ENCODE data around the gene RNF167.

RNF167 gene

DNA sequence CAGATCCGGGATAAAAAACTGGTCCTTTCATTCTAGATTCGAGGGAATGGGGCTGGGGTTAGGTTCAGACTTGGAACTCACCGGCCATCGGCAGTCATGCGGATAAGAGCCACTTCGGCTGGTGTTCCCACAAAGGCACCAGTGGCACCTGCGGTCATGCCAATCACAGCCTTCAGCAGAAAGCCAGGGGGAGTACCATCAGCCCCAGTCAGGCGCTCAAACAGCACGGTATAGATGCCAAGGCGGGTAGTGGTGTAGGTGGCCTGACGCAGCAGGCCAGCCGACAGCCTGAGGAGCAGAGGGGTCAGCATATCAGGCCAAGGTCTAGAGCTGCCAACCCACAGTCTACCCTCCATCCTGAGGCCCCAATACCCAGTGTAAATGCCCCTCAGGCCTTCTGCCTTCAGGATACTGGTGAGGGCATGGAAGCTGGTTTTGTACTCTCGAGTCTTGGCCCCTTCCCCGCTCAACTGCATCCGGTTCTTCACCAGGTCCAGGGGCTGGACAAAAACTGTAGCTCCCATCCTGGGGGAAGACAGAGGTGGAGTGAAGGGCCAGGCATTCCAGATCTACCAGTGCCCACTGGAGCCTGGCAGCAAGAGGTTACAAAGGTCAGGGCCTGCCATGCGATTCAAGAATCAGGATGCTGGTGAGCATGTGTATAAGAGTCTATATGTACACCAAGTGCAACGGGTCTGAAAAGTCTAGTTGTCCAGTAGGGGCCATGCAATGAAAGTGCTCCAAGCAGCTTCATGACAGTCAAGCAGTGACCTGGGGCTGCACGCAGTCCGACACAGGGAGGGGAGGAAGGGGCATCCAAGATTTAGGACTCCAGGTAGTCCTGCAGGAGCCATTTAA, 1.2 kb upstream of the RNF167 start:
- no peak for DNase-seq (ENCODE audit: low read depth, low spot score)

DNA sequence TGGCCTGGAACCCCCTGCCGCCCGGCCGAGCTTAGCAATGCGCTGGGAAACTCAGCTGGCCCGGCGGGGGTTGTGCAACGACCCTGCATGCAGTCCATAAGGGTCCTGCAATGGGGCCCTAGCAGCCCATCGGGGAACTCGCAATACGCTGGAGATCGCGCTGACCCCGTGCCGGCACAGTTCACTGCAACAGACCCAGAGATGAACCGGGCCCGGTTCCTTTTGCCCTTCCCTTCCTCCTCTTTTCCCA, 597 bp upstream of the RNF167 start:
- no peak for DNase-seq (ENCODE audit: low read depth, low spot score)

DNA sequence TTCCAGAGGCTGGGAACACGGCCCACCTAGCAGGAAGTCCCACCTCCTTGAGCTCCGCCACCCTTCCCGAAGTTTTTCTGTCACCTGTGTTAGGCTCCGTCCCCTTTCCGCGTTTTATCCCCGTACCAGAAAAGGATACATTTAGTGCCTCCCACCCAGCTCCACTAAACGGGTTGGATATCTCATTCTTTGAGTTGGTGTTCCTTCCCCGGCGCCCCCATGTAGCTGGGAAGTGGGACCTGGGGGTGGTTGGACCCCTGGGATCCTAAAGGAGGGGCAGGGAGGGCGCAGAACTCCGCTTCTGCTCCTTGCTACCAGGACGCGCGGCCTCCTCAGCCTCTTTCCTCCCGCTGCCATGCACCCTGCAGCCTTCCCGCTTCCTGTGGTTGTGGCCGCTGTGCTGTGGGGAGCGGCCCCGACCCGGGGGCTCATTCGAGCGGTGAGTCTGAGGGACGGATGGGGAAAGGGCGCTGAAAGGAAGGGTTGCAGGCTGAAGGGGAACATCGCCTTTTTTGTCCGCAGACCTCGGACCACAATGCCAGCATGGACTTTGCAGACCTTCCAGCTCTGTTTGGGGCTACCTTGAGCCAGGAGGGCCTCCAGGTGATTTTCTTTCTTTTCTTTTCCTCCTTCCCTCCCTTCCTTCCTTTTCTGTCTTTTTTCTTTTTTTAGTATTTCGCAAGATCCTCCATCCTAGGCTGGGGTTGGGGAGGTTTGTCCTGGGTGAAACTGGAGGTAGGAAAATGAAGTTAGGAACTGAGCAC, 669 bp downstream of the RNF167 start:
- DNase-seq (ENCODE audit: low read depth, low spot score), result no peak

DNA sequence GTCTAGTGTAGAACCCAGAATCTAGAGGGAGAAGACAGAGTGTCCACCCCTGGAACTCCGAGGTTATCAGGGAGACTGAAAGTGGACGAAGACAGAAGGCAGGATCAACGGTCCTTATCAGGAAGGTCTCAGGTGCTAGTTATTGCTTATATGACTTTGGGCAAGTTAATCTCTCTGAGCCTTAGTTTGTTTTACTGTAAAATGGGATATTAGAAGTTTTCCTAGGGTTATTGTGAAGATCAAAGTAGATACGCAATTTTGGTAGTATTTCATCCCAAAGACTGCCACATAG, 1.2 kb downstream of the RNF167 start:
- no peak for DNase-seq (ENCODE audit: low read depth, low spot score)

DNA sequence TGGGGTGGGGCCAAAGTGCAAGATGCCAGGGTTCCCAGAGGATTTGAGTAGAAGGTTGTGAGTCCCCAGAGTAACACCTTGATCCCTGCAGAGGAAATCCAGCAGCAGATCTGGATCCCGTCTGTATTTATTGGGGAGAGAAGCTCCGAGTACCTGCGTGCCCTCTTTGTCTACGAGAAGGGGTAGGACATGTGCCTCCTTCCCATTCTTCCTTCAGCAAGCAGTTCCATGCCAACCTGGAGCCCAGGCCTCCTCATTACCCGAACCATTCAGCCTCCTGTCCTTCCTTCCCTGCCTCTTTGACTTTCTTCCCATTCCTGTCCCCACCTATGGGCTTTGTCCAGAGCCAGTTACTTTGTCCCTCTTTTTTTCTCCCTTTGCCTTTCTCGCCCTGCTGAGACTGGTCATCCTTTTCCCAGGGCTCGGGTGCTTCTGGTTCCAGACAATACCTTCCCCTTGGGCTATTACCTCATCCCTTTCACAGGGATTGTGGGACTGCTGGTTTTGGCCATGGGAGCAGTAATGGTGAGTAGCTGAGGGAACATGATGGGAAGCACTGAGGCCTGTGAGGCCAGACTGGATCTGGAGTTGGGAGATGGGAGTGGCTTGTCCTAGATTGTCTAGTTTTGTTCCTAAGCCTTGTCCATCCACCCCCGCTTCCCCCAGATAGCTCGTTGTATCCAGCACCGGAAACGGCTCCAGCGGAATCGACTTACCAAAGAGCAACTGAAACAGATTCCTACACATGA, 2.9 kb downstream of the RNF167 start:
- no peak for DNase-seq (ENCODE audit: low read depth, low spot score)

DNA sequence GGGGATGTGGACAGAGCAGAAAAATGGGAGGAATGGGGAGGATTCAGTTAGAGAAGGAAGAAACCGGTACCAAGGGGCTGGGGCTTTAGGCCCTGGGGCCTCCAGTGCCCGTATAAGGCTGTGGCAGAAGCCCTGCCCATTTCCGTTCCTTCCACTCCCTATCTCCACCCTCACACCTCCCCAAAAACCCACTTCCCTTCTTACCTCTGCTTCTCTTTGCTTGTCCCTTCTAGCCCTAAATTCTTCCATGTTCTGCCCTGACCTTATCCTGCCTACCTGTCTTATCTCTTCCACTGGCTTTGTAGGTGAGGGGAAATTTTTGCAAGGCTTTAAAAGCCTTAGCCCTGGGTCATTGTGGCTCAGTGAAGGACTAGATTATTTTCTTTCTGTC, 4.1 kb downstream of the RNF167 start:
- no peak for DNase-seq (ENCODE audit: low read depth, low spot score)

DNA sequence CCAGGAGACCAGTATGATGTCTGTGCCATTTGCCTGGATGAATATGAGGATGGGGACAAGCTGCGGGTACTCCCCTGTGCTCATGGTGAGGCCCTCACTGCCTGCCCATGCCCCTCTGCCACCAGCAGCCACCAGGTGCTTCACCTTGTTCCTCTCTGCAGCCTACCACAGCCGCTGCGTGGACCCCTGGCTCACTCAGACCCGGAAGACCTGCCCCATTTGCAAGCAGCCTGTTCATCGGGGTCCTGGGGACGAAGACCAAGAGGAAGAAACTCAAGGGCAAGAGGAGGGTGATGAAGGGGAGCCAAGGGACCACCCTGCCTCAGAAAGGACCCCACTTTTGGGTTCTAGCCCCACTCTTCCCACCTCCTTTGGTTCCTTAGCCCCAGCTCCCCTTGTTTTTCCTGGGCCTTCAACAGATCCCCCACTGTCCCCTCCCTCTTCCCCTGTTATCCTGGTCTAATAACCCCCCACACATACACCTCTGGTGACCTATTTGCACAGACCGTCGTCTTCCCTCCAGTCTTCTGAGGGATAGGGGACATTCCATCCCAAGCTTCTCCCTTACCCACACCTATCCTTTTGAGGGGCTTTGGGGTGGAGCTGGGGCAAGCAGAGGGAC, 4.6 kb downstream of the RNF167 start:
- no peak for DNase-seq (ENCODE audit: low read depth, low spot score)

DNA sequence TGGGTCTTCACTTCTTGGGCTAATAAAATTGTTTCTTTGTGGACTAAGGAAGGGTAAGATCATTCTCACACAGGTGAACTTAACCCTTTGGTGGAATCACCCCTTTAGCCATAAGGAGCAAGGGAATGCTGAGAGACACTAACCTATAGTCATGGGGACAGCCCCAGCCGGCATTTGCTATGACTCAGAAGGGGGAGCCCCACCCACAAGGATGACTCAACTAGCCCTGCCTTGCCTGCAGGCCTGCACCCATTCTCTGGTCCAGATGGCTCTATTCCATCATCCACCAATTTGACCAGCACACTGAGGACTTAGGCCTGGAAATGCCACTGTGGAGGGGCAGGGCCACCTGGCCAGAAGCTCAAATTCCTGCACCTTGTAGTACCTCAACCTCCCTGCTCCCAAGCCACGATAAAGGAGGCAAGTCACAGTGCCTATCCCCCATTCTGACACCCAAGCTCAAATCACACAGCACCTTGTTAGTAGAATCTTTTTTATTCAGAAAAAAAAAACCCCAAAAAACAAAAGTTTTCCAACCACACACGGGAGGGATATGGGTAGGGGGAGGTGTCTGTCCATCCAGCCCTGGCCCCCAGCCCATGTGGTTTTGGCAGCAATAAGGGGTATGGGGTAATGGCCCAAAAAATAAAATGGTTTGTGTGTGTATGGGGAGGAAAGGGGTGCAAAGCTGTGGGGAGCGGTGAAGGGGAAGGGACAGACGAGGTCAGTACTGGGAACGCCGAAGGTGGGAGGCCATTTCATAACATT, 5.3 kb downstream of the RNF167 start:
- no peak for DNase-seq (ENCODE audit: low read depth, low spot score)

DNA sequence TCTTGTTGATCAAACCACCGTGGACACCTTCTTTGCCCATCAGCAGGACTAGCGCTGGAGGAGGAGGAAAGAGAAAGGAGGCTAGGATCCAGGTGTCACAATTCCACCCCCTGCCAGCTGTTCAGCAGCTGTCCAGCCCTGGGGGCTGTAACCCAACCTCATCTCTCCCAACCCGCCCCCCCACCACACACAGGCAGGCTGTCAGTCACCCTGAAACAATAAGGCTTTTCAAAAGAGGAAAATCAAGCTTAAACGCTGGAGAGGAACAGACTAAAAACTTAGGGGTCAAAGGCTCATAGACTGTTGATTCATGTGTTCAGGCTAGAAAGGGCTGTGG, 5.8 kb downstream of the RNF167 start:
- DNase-seq (ENCODE audit: low read depth, low spot score), result no peak

DNA sequence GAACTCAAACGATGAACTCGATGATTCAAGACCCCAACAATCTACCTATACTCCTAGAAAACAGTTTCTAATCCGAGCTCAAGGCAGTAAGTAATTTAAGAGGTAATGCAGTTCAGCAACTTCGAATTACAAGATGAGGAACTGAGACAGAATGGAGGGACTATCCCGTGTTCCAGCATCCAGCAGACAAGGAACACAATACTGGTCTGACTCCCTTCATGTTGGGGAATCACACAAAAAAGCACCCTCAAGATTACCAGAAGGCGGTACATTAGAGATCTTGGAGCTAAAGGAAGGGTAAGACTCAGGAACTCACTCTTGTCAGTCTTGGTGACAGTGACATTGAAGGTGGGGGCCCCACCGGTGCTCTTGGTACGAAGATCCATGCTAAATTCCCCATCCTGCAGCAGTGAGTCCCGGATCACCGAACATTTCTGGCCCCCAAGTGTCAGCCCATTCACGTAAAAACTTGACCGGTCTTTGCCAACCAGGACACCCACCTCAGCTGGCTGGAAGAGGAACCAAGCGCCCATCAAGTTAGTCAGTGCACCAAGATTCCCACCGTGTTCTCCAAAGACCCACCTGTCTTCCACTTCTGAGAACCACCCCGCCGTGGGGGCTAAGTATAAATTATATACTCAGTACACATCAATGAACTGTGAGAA, 6.4 kb downstream of the RNF167 start:
- DNase-seq (ENCODE audit: low read depth, low spot score), result no peak

DNA sequence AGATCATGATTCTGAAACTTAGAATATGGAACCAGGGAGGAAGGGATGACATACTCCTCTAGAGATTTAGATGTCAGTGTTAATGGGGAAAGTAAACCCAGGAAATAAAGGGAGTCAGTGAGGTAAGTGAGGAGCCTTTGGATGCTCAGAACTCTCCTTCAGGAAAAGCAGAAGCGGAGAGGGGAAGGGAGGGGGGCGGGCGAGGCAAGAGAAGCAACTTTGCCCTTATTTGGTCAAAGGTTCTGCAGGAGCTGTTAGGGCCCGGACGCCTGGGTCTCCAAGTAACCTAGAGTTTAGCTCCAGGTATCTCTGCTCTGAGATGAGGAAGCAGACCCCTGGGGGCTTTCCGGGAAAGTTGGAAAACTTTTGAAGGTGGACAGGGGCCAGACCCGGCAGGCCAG, 6.9 kb downstream of the RNF167 start:
- DNase-seq (ENCODE audit: low read depth, low spot score), result no peak

DNA sequence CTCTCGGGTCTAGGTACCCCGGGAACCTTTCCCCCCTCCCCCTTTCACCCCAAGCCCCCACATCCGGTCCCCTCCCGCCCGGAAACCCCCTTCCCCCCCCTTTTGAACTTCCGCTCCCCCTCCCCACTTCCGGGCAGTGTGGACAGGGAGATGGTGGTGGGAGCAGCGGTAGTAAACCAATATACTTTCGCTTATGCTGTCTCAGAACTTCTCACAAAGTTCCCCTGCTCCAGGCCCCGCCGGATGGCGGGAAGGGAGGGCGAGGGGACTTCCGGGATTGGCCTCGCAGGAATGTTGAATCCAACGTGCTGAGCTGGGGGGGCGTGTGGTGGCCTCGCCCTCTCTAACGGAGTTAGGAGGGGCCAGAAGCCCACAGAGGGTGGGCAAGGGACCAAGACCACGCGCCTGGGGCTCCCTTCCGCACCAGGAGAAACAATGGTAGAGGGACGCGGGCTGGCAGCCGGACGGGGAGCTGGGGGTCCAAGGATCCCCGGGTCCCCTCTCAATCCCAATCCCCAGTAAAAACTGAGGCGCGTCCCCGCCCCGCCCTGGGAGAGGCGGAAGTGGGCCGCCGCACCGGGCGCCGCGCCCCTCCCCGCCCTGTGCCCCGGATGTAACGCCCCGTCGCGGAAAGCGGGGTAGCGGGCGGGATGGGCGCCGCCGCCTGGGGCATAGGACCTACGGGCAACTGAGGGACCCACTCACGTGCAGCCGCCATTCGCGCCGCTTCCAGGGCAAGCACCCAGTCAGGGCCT, 7.5 kb downstream of the RNF167 start:
- DNase-seq (ENCODE audit: low read depth, low spot score), result no peak

DNA sequence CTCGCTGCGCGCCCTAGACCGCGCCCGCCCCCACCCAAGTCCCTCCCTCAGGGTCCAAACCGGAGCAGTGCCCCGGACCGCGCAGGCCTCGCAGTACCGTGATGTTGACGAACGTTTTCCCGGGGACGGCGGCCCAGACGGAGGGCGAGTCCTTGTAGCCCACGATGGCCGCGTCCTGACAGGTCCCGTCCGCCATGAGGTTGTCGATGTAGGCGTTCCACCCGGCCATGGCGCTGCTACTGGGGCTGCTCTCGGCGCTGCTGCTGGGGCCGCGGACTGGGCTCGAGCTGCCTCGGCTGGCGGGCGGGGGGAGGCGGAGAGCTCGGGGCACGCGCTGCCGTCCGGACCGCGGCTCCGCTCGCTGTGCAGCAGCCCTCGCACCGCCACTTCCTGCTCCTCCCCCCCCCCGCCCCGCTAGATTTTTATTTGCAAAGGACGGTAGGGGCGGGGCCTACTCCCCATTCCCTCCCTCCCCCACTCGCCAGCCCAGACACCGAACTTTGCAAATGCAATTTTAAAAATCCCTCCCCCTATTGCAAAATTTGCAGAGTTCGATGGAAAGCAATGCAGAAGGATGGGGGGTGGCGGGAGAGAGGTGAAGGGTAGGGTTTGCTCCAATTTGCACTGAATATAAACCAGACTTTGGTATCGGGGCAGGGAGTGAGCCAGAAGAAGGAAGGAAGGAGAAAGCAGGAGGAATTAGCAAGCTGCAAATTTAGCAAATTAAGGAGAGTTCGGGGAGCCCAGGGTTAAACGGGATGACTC, 8.3 kb downstream of the RNF167 start, which contains the start of gene PFN1:
Gene PFN1, minus strand, starts transcription at position 365 of the 765 bp plus-strand sequence. Its CDS starts 136 bp downstream, at position 229.
- DNase-seq (ENCODE audit: low read depth, low spot score), result peak; percentile 62

DNA sequence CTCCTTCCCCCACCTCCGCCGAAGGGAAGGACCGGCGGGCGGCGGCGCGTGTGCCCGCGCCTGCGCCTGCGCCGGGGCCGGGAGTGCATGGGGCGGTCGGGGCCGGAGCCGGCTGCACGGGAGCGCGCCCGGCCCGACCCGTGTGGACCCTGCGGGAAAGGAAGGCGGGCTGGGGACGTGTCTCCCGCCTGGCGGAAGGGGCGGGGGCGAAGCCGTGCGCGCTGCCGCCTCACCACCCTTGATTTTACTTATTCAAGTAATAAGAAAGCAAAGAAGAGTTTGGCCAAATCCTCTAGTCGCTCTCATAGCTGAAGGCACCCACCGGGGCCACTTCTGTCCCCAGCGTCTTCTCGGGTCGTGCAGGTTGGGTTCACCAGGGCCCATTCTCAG, 8.9 kb downstream of the RNF167 start:
- no peak for DNase-seq (ENCODE audit: low read depth, low spot score)

DNA sequence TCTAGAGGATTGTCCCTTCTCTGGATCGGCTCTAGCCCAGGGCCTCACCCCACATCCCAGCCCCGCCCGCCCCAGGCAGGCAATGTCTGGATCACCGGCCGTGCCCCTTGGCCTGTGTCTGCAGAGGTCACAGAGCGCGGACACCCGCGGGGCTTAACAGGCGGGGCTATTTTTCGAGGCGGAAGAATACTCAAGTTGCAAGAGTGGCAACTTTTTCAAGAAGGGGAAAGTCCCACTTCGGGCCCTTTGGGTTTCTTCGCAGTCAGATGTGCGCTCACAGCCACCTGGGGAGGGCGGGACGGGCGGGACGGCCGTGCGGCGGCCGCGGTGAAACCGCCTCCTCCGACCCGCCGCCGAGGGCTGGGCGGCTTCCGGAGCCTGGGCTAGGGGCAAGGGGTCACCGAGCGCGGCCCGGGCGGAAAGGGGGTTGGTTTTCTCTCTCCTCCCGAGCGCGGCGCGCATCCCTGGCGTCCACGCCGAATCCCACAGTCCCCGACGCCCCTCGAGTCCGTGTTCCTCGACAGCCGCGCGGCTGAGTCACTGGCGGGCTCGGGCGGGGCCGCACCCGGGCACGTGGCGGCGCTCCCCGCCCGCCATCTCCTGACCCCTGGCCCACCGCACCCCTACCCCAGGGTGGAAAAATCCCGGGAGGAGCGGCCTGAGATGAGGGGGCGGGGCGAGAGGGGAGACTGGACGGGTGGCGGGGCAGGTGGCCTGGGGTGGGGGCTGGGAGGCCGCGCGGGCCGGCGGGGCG, 9.4 kb downstream of the RNF167 start:
- no peak for DNase-seq (ENCODE audit: low read depth, low spot score)

DNA sequence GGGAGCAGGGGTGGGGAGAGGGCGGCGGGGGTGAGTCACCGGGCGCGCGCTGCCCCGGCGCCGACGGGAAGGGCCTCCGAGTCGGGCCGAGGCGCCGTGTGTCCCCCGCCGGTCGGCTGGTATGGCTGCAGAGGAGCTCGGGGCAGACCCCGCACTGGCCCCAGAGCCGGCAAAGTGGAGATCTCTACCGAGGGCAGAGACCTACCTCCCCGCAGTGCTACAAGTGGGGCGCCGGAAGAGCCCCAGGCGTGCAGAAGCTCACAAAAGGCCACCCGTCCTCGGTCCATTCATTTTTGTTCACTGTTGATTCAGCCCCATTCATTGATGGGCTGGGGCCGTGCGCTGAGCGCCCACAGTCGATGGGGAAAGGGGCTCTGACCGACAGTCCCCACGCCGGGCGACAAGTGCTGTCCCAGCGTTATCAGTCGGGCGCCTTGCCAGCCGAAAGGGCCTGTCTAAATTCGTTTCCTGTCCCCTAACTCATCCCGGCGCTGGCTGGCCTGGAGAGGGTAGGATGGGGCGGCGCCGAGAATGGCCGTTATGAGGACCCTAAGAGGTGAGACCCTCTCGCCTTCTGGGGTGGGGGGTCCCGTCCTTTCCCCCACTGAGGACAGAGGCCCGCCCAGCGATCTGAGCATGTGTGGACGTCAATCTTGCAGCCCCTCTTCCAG, 10.1 kb downstream of the RNF167 start:
- no peak for DNase-seq (ENCODE audit: low read depth, low spot score)

DNA sequence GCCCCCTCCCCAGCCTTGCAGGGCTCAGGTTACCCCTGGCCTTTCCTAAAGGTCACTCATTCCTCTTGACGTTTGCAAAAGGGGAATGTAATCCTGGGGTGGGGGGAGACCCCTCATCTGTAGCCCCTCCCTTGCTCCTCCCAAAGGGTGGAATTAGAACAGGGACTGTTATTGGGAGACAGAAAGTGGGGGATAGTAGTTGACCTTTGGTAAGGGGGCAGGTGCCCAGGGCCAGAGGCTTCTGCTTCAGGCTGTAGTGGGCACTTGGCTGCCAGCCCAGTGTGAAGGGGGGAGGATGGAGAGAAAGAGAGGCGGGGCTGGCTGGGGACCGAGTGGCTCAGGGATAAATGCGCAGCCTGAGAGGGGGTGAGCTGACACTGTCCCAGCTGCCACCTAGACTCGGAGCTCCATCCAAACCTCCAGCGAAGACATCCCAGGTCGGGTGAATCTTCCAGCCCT, 10.7 kb downstream of the RNF167 start, which contains the start of gene ENO3:
Gene ENO3, plus strand, starts transcription at position 374 of the 459 bp plus-strand sequence. CDS start 711 bp downstream, outside the sequence.
- DNase-seq (ENCODE audit: low read depth, low spot score), result no peak

DNA sequence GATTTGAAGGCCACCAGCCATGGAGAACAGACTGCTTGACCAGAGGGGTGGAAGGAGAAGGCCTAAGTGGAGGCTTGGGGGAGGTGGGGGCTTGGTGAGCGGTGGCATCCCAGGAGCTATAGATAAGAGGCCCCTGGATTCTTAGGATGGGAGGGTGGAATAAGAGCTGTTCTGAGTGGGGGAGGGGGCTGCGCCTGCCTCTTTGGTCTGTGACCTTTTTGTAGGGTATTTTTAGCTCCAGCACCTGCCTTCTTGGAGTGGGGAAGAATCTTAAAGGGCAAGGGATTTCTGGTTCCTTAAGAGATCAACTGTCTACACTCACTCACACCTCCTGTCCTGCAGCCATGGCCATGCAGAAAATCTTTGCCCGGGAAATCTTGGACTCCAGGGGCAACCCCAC, 11.4 kb downstream of the RNF167 start:
- DNase-seq (ENCODE audit: low read depth, low spot score), result no peak
